GM06990 (cell line): ENCODE data around the gene TMEM258.
A peak's percentile ranks its signal among the peaks of the same experiment; 100 is the strongest.

Source experiments
- DNase-seq: peaks from one replicate; pipeline ENCODE4 v3.0.0-alpha.2; 2011; ENCODE audit not compliant: insufficient read length; ENCODE audit errors: extremely low read depth
- H3K27me3 ChIP-seq: replicated peaks from 2 replicates; pipeline ENCODE4 v1.6.0; 2011; ENCODE audit warnings: low read length; ENCODE audit not compliant: control insufficient read depth, insufficient read depth
- H3K36me3 ChIP-seq: 2 replicates; pipeline ENCODE4 v1.5.1; 2011; ENCODE audit warnings: low read length; ENCODE audit not compliant: control insufficient read depth, insufficient read depth
- H3K4me3 ChIP-seq: replicated peaks from 2 replicates; pipeline ENCODE4 v1.5.1; 2011; ENCODE audit warnings: low read depth, mild to moderate bottlenecking, control low read depth, low read length
- CTCF ChIP-seq: IDR thresholded peaks from 2 replicates; pipeline ENCODE4 v1.5.1; 2011; ENCODE audit warnings: low read length, control low read depth, mild to moderate bottlenecking, inconsistent platforms; ENCODE audit not compliant: insufficient read depth, poor library complexity, severe bottlenecking

TMEM258 gene

GRCh38 chr11:61817471-61818202, 25.2 kb upstream of the TMEM258 start:
- Histone ChIP-seq H3K4me3 (peak overlapping the region; percentile 75), H3K27me3 (no peaks in the 10 kb centered on the region), H3K36me3 (no peaks in the 10 kb centered on the region; the same call in 1 of the 2 replicates)
- DNase-seq = no peak
- no peak for TF ChIP-seq CTCF

GRCh38 chr11:61816736-61817455, 24.5 kb upstream of the TMEM258 start, which contains the start of gene FADS1:
TSS of gene FADS1 (minus strand) at chr11:61817003. CDS start at chr11:61816929, 74 bp downstream.
- peak within 1 kb of the TSS; percentile 75 for H3K4me3 ChIP-seq
- peak; percentile 79 for TF ChIP-seq CTCF
- DNase-seq = peak; percentile 93
- no peaks in the 10 kb centered on the region for H3K27me3 ChIP-seq
- peaks cover 7% of the 10 kb centered on the region for H3K36me3 ChIP-seq

- peak; percentile 19 for TF ChIP-seq CTCF
- H3K36me3 ChIP-seq = peaks cover 7% of the 10 kb centered on the region
- H3K27me3 ChIP-seq = no peaks in the 10 kb centered on the region
- peak overlapping the region; percentile 75 for H3K4me3 ChIP-seq
- peak; percentile 78 for DNase-seq
Measured at GRCh38 chr11:61815790-61816735, 23.7 kb upstream of the TMEM258 start.

GRCh38 chr11:61814958-61815789, 22.8 kb upstream of the TMEM258 start:
- DNase-seq = peak; percentile 93
- H3K4me3 ChIP-seq = peak overlapping the region; percentile 75
- H3K36me3 ChIP-seq = peaks cover 12% of the 10 kb centered on the region
- no peak for TF ChIP-seq CTCF
- no peaks in the 10 kb centered on the region for H3K27me3 ChIP-seq
